ENCODE data around the gene TMSB15B.
"Not testable (repeated sequence)": the region's sequence is repeated elsewhere in the genome, so short reads cannot be mapped to it uniquely, and the experiment has no call there.

Gene TMSB15B
- 0.27 to 1.2 (median 0.96) reads per million in 4 donors for total RNA-seq

DNA sequence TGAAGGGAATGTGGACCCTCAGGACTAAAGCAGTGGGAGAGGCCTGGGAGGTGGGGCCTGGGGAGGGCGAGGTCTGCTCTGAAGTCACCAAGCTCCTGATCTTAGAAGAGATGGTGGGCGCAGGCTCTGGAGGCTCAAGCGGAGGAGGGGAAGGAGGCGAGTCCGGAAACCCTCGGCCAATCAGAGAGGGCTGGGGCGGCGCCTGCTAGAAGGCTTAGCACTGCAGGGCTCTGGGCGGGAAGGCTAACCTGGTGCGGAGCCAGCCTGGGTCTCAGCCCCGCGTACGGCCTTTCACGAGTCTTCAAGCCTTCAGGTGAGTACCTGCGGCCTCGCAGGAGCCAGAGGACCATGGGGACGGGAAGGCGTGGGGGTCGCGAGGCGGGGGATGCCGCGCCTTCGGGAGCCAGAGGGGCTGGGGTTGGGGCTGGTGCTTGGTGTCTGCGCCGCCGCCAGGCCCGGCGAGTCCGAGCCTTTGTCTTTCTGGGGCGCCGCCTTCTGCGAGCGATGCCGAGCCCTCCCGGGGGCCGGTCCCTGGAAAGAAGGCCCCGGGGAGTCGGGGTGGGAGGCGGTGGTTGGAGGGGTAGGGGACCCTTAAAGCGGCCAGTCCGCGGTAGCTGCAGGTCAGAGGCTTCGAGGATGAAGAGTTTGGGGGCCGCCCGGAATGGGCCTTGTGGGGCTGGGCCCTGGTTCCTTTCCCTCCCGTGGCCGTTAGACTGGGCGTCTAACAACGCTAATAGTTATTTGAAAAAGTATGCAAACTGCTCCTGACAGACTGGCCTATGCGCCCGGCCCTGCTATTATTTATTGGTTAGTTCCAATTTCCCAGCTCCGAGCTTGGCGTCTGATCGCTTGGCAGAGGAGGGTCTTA is at the start of gene TMSB15B:
TSS of gene TMSB15B (plus strand) at position 217 of the 868 bp plus-strand sequence.
- not testable (repeated sequence) for DNase-seq

- DNase-seq: no peak
These were observed 48.9 kb upstream of the TMSB15B start for GRCh38 chrX:103913356-103914020.

GRCh38 chrX:103918050-103918449 is 44.4 kb upstream of the TMSB15B start:
- DNase-seq: peak in 3 of 5 donors; percentile 14 to 55 (median 27)

DNA sequence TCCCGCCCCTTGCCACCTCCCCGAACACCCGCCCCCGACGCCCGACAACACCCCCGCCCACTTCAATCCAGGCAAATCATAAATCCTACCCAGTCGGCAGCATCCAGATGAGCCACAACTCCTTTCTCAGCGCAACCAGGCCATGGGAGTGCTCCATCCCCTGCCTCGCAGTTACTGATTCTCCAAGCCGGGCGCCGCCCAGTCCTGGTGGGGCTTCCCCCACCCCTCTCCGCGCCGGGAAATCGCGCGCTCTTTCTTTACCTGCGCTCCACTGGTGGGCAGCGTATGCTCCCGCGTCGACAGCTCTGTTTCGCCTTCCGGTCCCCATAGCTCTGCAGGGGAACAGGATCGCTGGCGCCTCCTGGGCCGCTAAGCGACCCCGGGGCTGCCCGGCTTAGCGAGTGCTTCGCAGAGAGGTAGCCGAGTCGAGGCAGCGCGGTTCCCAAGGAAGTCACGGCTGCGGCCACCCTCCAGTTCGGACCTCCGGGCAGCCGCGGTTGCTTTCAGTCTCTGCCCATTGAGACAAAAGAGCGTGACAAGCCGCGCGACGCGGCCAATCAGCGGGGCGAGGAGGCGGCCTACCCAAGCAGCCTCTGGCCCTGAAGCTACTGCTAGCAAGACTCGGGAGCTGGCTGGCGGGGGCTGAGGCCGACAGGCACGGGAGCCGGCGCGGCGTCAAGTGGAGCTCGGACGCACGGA is 43.7 kb upstream of the TMSB15B start:
- DNase-seq: peak; percentile 11 to 77 (median 33)

GRCh38 chrX:103919270-103919637 is 43.2 kb upstream of the TMSB15B start:
- peak in 3 of 5 donors; percentile 2 to 55 (median 2) for DNase-seq

GRCh38 chrX:103920515-103920914 is 41.9 kb upstream of the TMSB15B start:
- peak in 1 of 5 donors; percentile 9 for DNase-seq

DNA sequence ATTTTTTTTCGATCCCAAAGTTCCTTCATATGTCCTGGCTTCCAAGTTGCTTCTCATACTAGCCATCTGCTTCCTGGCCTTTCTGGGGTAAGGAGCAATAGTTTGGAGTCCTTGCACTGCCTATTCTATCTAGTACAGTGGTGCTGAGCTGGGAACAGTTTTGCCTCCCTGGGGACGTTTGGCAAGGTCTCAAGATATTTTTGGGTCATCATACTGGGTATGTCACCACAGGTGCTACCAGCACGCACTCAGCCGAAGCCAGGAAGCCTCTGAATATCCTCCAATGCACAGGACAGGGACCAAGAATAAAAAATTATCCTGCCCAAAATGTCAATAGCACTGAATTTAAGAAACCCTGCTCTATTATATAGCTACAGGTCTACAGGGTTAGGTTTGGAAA is 35.4 kb upstream of the TMSB15B start:
- no peak for DNase-seq

- no peak for DNase-seq
These were observed 34.8 kb upstream of the TMSB15B start for GRCh38 chrX:103927633-103928032.

DNA sequence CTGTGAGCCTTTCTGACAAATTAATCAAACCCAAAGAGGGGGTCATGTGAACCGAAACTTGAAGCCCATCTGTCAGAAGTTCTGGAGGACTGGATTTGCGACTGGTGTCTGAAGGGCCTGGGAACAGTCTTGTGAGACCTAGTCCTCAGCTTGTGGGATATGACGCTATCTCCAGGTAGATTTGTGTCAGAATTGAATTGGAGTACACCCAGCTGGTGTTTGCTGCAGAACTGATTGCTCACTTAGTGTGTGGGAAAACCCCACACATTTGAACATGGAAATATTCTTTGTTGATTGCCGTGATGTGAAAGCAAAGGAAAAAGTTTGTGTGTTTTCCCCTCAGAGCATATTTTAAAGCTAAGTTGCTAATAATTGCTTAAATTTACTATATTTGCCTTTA is 30.3 kb upstream of the TMSB15B start:
- DNase-seq: no peak

DNA sequence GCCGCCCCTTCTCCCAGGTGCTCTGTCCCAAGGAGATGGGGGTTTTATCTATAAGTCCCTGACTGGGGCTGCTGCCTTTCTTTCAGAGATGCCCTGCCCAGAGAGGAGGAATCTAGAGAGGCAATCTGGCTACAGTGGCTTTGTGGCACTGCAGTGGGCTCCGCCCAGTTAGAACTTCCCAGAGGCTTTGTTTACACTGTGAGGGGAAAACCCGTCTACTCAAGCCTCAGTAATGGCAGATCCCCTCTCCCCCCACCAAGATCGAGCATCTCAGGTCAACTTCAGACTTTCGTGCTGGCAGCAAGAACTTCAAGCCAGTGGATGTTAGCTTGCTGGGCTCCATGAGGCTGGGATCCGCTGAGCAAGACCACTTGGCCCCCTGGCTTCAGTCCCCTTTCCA is 22.2 kb upstream of the TMSB15B start:
- not testable (repeated sequence) for DNase-seq

DNA sequence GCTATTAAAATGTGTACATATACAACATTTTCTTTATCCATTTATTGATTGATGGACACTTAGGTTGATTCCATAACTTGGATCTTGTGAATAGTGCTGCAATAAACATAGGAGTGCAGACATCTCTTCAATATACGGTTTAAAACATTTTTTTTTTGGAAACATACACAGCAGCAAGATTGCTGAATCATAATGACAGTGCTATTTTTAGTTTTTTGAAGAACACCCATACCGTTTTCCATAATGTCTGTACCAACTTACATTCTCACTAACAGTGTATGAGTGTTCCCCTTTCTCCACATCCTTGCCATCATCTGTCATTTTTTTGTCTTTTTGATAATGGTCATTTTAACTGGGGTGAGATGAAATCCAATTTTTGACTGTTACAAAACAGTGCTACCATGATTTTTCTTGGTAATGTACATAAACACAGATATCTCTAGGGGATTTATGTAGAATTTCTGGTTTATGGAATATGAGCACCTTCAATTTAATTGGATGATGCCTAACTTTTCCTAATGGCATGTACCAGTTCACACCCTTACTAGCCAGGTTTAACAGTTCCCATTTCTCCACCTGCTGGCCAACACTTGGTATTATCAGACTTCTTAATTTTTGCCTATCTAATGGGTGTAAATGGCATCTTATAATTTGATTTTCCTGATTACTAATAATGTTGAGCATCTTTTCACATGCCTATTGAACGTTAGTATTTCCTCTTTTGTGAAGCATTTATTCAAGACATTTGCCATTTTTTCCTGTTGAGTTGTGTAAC is 21.0 kb upstream of the TMSB15B start:
- DNase-seq: peak in 1 of 5 donors; percentile 10

DNA sequence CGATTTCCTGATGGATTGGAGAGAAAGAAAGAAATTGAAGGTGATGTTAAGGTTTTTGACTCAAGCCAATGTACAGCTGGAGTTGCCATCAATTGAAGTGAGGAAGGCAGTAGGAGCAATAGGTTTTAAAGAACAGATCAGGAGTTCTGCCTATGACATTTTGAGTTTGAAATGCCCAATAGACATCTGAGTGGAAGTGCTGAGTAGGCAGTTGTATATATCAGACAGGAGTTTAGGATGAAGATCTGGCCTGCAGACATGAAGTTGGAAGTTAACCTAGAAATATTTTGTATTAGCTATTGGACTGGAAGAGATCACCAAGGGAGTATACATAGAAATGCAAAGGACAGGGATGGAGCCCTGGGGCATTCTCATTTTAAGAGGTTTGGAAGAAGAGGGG is 12.9 kb upstream of the TMSB15B start:
- DNase-seq: no peak

GRCh38 chrX:103953353-103953752 is 9.1 kb upstream of the TMSB15B start:
- DNase-seq: no peak

DNA sequence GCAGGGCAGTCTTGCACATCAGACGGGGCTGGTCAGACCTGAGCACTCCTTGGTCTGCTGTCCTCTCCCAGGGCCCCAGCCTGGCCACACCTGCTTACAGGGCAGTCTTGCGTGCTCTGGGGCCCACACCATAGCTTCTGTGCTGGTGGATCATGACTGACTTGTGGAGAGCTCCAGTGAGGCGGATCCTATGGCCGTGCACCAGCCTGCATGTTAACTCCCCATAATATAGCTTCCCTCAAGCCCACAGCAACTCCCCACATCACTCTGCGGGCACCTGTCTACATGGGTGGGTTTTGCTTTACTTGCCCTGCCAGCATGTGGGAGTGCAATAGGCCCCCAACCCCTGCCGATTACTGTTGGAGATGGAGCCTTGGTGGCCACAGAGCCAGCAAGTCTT is 8.2 kb upstream of the TMSB15B start:
- no peak for DNase-seq

DNA sequence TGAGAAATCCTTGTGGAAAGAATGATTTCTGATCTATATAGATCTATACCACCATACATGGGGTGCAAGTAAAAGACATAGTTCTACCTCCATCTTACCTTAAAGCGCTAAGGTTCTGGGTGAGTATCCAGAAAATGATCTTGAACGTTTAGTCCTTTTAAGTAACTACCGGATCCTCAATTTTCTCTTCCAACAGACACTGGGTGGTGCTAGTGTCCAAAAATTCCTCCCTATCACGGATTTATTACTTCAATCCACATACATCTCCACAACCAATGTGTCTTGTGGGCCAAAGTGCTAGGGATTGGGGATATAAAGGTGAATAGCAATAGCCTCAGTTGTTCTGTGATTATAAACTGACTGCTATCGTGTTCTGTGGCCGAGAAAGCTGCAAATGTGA is 1.8 kb upstream of the TMSB15B start:
- not testable (repeated sequence) for DNase-seq

GRCh38 chrX:103983508-103983907 is 21.1 kb downstream of the TMSB15B start:
- DNase-seq: not testable (repeated sequence)

DNA sequence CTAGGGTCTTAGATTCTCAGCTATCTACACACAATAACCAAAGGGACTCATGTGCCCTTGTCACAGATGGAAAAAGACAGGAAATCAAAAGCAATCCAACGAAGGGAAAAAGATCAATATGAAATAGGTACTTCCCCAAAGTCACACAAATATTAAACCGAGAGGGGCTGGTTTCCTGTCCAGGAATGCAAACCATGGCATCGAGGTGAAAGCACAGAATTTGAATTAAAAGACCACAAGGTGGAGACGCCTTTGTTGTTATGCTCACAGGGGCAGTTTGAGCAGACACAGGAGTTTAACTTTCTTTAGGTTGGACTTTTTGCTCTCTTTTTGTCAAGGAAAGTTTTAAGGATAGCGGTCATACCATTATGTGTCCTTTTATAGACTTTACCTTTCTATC is 36.8 kb downstream of the TMSB15B start:
- no peak for DNase-seq

DNA sequence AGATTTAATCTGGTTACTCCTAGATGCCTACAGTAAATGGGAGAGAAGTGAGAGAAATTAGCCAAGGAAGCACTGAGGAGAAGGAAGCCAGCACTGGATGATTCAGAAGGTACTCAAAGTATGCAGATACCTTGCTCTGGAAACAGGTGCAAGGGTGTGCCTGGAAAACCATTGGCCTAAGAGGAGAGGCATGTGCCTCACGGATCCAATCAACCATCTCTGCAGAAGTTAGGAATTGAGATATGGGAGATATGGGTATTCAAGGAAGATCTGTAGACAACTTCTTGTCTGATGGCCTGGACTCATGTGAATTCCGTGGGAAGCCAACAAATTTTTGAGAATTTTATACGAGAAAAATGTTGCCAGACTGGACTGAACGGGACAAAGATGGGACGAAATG is 46.4 kb downstream of the TMSB15B start:
- no peak for DNase-seq

- DNase-seq: no peak
These were observed 50.7 kb downstream of the TMSB15B start for GRCh38 chrX:104013158-104013557.

DNA sequence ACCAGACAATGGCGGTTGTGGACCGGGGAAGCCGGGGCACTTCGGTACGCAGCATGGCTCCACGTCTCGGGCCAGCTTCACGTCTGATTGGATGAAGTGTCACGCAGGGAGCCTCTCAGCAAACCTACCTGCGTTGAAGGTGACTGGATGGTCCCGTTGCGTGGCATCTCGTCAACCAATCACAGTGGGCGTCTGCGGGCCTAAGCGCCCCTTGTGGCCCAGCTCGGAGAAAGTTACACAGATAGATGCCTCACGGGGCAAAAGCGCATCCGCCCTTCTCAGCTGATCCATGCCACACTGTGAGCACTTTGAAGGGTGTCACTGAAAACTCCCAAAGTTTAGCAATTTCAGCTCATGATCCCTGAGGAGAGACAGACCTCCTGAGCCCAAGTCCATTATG is 51.2 kb downstream of the TMSB15B start, which contains the start of gene H2BW1:
TSS of gene H2BW1 (minus strand) at position 103 of the 400 bp plus-strand sequence. CDS start 132 bp downstream, outside the sequence.
- no peak for DNase-seq

DNA sequence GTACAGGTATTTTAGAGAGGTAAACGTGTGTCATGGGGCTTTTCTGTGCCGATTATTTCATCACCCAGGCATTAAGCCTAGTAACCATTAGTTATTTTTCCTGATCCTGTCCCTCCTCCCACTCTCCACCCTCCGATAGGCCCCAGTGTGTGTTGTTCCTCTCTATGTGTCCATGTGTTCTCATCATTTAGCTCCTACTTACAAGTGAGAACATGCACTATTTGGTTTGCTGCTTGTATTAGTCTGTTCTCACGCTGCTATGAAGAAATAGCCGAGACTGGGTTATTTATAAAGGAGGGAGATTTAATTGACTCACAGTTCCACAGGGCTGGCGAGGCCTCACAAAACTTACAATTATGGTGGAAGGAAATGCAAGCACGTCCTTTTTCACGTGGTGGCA is 53.1 kb downstream of the TMSB15B start:
- DNase-seq: not testable (repeated sequence)
